HL-60 (cell line): Measurements from ENCODE around the gene PYDC1.

Experiments
- CTCF ChIP-seq: IDR thresholded peaks from one replicate; pipeline ENCODE4 v1.5.1; 2011; ENCODE audit warnings: low read length, control low read depth, inconsistent platforms; ENCODE audit not compliant: insufficient read depth
- GABPA ChIP-seq: IDR thresholded peaks from 2 replicates; pipeline ENCODE4 v1.6.1; 2012; ENCODE audit warnings: low read depth
- POLR2AphosphoS5 ChIP-seq: IDR thresholded peaks from 2 replicates; pipeline ENCODE4 v1.6.1; 2012; ENCODE audit warnings: low read depth
- REST ChIP-seq: IDR thresholded peaks from 2 replicates; pipeline ENCODE4 v1.6.1; 2012; ENCODE audit warnings: low read depth; ENCODE audit not compliant: insufficient replicate concordance
- SPI1 ChIP-seq: IDR thresholded peaks from 2 replicates; pipeline ENCODE4 v1.6.1; 2012; ENCODE audit warnings: low read depth, mild to moderate bottlenecking, borderline replicate concordance

- TF ChIP-seq CTCF (no peak), REST (no peak), POLR2AphosphoS5 (no peak), GABPA (no peak), SPI1 (no peak)
Observed at GRCh38 chr16:31238041-31238440, 21.1 kb upstream of the PYDC1 start.
